GM12873 (cell line): ENCODE data around the gene SHISAL1.

Experiments used
- CTCF ChIP-seq: IDR thresholded peaks from 2 replicates; pipeline ENCODE4 v1.5.1; 2012; ENCODE audit warnings: low read depth, mild to moderate bottlenecking, moderate library complexity, low read length, control low read depth; ENCODE audit not compliant: insufficient read depth; ENCODE audit errors: missing control alignments

The SHISAL1 gene

DNA sequence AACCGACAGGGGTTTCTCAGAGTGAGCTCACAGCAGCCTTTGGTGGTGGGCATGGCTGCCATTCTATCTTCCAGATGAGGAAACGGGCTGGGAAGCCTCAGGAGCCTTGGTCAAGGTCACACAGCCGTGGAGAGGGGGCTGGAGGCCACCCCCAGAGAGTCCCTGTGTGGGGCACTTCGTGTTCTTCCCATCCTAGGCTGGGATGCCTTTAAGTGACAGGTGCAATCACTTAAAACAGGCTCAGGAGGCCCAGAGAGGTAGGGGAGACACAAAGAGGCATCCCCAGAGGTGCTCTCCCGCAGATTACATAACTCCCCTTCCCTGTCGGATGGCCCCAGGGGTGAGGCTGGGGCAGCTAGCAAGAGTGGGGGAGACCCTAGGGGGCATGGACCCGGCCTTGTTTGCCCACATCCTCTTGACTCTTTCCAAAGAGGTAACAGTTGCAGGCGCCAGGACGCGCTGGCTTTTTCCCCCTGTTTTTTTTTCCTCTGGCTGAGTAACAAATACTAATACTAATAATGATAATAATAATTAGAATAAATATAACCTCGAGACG, 17.5 kb upstream of the SHISAL1 start:
- TF ChIP-seq CTCF, result no peak

DNA sequence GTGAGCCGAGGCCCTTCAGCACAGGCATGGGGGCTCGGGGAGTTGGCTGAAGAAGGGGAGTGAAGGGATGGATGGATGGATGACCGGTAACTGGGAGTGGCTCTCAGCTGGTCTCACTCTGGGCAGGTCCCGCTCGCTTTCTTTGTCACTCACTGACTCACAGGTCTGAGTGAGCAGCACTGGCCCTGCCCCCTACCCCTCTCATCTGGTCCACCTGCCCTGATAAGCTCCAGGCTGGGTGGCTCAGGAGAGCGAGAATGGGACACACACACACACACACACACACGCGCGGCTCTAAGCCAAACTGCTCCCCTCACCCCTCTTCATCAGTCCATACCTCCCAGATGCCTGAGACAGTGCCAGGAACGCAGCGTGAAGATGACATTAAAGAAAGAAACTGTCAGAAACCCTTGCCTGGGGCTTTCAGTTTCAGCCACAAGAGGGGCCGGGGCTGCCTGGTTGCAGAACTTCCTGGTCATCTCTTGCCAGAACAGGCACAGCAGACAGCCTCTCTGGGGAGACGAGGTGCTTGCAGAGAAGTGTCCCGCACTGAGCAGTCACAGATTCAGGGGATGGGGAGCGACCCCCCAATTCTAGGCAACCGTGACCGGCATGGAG, 16.5 kb upstream of the SHISAL1 start:
- no peak for TF ChIP-seq CTCF

GRCh38 chr22:44328762-44329161, 16.0 kb upstream of the SHISAL1 start:
- TF ChIP-seq CTCF, result no peak

DNA sequence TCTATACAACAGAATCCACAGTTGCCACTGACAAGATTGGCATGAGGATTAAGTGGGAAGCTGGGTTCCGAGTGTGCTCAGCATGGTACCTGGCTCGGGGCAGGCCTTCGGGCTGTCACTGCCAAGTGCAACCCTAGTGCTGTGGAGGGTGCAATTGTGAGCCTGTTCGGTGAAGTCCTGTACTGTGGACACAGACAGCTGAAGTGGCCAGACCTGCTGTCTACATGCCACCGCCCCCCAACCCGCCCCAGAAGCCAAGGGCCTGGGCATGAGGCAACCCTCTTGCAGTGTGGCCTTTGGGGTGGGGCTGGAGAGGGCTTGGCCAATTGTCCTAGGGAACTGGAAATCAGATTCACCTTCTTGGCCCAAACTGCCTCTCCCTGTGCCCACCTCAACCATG, 15.6 kb upstream of the SHISAL1 start:
- no peak for TF ChIP-seq CTCF

GRCh38 chr22:44326491-44326885, 13.7 kb upstream of the SHISAL1 start:
- TF ChIP-seq CTCF, result no peak

DNA sequence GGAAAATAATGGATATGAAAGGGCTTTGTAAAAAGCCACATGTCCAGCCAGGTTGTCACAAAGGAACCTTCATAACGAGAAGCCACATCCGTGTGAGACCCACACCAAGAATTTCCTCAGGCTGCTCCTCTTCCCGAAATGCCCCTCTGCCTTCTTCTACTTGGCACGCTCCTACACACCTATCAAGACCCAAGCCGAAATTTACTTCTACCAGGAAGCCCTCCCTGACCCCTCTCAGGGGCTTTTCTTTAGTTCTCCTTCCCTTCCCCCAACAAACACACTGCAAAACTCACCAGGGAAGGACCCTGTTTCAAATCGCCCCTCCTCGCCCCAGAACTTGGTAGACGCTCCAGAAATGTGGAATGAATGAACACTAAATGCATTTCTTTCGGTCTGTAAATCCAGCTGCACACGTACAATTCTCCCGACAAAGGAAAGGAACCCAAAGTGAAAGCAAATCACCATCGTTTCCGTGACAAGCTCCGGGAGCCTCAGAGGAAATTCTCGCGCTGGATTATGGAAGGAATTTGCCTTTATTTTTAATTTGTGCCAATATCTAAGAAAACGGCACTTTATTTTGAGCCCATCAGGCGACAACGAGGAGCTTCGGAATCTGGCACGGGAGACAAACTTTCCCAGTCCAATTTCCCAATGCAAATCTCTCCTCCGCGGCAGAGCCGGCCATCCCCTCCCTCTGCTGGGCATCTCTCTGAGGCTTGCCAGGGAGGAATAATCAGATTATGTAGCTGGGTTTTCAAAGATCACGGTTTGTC, 13.2 kb upstream of the SHISAL1 start:
- TF ChIP-seq CTCF, result no peak

DNA sequence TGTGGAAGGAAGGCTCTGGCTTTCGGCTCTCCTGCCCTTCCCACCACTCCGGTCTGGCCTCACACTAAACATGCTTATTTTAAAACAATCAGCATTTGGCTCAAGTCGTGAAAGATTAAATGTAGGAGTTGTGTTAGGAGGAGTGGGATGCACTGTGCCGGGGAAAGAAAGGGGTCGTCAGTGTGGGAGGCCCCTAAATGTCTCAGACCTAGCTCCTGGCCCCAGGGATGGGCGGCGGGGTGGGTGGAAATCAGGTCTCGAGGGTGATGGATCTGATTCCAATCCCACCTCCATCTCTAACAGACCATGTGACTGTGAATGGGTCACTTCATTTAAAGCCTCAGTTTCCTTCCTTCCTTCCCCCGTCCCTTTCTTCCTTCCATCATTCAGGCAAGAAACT, 6.9 kb upstream of the SHISAL1 start:
- no peak for TF ChIP-seq CTCF
